H9 (cell line): ENCODE data around the gene ZNF8. TPM values are rescaled to one million over a fixed set of nuclear protein-coding genes. Genes with fewer than 3 reads are reported as not detected.

ENCODE experiments used
- DNase-seq: peaks from one replicate; pipeline ENCODE4 v3.0.0-alpha.2; 2017
- H2AFZ ChIP-seq: one replicate; pipeline ENCODE4 v1.6.1; 2013; ENCODE audit warnings: mild to moderate bottlenecking, low read length, control low read depth, moderate library complexity
- H2AK5ac ChIP-seq: 2 replicates; pipeline ENCODE4 v1.6.1; 2013; ENCODE audit warnings: low read length, control low read depth, mixed read lengths; ENCODE audit not compliant: insufficient read length
- H2BK120ac ChIP-seq: one replicate; pipeline ENCODE4 v1.6.1; 2013; ENCODE audit warnings: low read depth, mild to moderate bottlenecking, low read length, control low read depth, inconsistent platforms; ENCODE audit not compliant: poor library complexity, severe bottlenecking
- H2BK12ac ChIP-seq: 2 replicates; pipeline ENCODE4 v1.6.1; 2013; ENCODE audit warnings: low read length, control low read depth, mixed read lengths, low read depth; ENCODE audit not compliant: insufficient read length
- H2BK15ac ChIP-seq: 2 replicates; pipeline ENCODE4 v1.6.1; 2013; ENCODE audit warnings: low read depth, low read length, control low read depth
- H2BK20ac ChIP-seq: one replicate; pipeline ENCODE4 v1.6.1; 2013; ENCODE audit warnings: low read depth, mild to moderate bottlenecking, low read length, control low read depth, inconsistent platforms; ENCODE audit not compliant: poor library complexity, severe bottlenecking
- H2BK5ac ChIP-seq: 2 replicates; pipeline ENCODE4 v1.6.1; 2013; ENCODE audit warnings: low read length, control low read depth, mixed read lengths; ENCODE audit not compliant: insufficient read length
- H3K14ac ChIP-seq: 2 replicates; pipeline ENCODE4 v1.6.1; 2013; ENCODE audit warnings: low read length, control low read depth; ENCODE audit not compliant: insufficient read depth
- H3K18ac ChIP-seq: 2 replicates; pipeline ENCODE4 v1.6.1; 2013; ENCODE audit warnings: low read depth, mild to moderate bottlenecking, mixed read lengths, low read length, control low read depth; ENCODE audit not compliant: insufficient read length
- H3K23ac ChIP-seq: 2 replicates; pipeline ENCODE4 v1.6.1; 2013; ENCODE audit warnings: low read length, control low read depth, mixed read lengths, low read depth; ENCODE audit not compliant: insufficient read length
- H3K23me2 ChIP-seq: 2 replicates; pipeline ENCODE4 v1.6.1; 2013; ENCODE audit warnings: low read depth, mild to moderate bottlenecking, mixed read lengths, low read length, control low read depth; ENCODE audit not compliant: insufficient read length, poor library complexity, severe bottlenecking
- H3K27ac ChIP-seq: 2 replicates; pipeline ENCODE4 v1.5.1; 2013; ENCODE audit warnings: low read length, control low read depth, mixed read lengths, low read depth; ENCODE audit not compliant: insufficient read length
- H3K27me3 ChIP-seq: 2 replicates; pipeline ENCODE4 v1.6.1; 2013; ENCODE audit warnings: low read length, control low read depth, inconsistent platforms; ENCODE audit not compliant: insufficient read depth
- H3K4ac ChIP-seq: 2 replicates; pipeline ENCODE4 v1.6.1; 2013; ENCODE audit warnings: low read depth, mild to moderate bottlenecking, control low read depth, inconsistent platforms, low read length, moderate library complexity
- H3K4me1 ChIP-seq: 2 replicates; pipeline ENCODE4 v1.6.1; 2013; ENCODE audit warnings: low read length, control low read depth, inconsistent platforms; ENCODE audit not compliant: insufficient read depth
- H3K4me2 ChIP-seq: 2 replicates; pipeline ENCODE4 v1.6.1; 2013; ENCODE audit warnings: low read length, control low read depth, mixed read lengths; ENCODE audit not compliant: insufficient read length, insufficient read depth
- H3K56ac ChIP-seq: 2 replicates; pipeline ENCODE4 v1.6.1; 2013; ENCODE audit warnings: low read depth, mild to moderate bottlenecking, mixed read lengths, low read length, control low read depth; ENCODE audit not compliant: insufficient read length
- H3K79me1 ChIP-seq: 2 replicates; pipeline ENCODE4 v1.6.1; 2013; ENCODE audit warnings: low read depth, mild to moderate bottlenecking, moderate library complexity, low read length, control low read depth, inconsistent platforms; ENCODE audit not compliant: insufficient read depth, poor library complexity, severe bottlenecking
- H3K79me2 ChIP-seq: 2 replicates; pipeline ENCODE4 v1.6.1; 2013; ENCODE audit warnings: low read length, control low read depth, inconsistent platforms; ENCODE audit not compliant: insufficient read depth
- H3K9ac ChIP-seq: 2 replicates; pipeline ENCODE4 v1.6.1; 2013; ENCODE audit warnings: low read length, control low read depth, mixed read lengths; ENCODE audit not compliant: insufficient read length; ENCODE audit errors: extremely low read depth
- H3K9me3 ChIP-seq: one replicate; pipeline ENCODE4 v1.6.1; 2013; ENCODE audit warnings: low read depth, low read length, inconsistent platforms; ENCODE audit not compliant: control insufficient read depth
- H3T11ph ChIP-seq: one replicate; pipeline ENCODE4 v1.6.1; 2013; ENCODE audit warnings: mild to moderate bottlenecking, low read length, control low read depth, inconsistent platforms
- H4K20me1 ChIP-seq: one replicate; pipeline ENCODE4 v1.6.1; 2013; ENCODE audit not compliant: control insufficient read depth, insufficient read length, insufficient read depth
- H4K5ac ChIP-seq: 2 replicates; pipeline ENCODE4 v1.6.1; 2013; ENCODE audit warnings: low read depth, mild to moderate bottlenecking, mixed read lengths, low read length, control low read depth; ENCODE audit not compliant: insufficient read length
- H4K8ac ChIP-seq: replicated peaks from 2 replicates; pipeline ENCODE4 v1.6.1; 2013; ENCODE audit warnings: low read length, control low read depth, mixed read lengths, low read depth; ENCODE audit not compliant: insufficient read length
- H4K91ac ChIP-seq: 2 replicates; pipeline ENCODE4 v1.6.1; 2013; ENCODE audit warnings: low read depth, mild to moderate bottlenecking, moderate library complexity, mixed read lengths, low read length, control low read depth; ENCODE audit not compliant: insufficient read length
- H3K27ac Mint-ChIP-seq, 3 experiments: 2 replicates in 2 of 3; 3 replicates in 1 of 3; pipeline ENCODE4 v1.8.0; 2020 to 2021; ENCODE audit warnings: mixed read lengths in 3 of 3, mild to moderate bottlenecking in 1 of 3, moderate library complexity in 1 of 3
- H3K27me3 Mint-ChIP-seq: 2 replicates; pipeline ENCODE4 v1.8.0; 2021; ENCODE audit warnings: low read depth, mild to moderate bottlenecking, moderate library complexity, mixed read lengths
- H3K36me3 Mint-ChIP-seq, 3 experiments: 2 replicates in 2 of 3; 3 replicates in 1 of 3; pipeline ENCODE4 v1.8.0; 2020 to 2021; ENCODE audit warnings: low read depth in 3 of 3, mixed read lengths in 3 of 3; ENCODE audit not compliant: insufficient read depth in 1 of 3
- H3K4me1 Mint-ChIP-seq, 2 experiments: 2 replicates each; pipeline ENCODE4 v1.8.0; 2020; ENCODE audit warnings: mixed read lengths in 2 of 2
- H3K4me3 Mint-ChIP-seq, 2 experiments: 2 replicates in 1 of 2; 3 replicates in 1 of 2; pipeline ENCODE4 v1.8.0; 2020 to 2021; ENCODE audit warnings: mild to moderate bottlenecking in 2 of 2, mixed read lengths in 2 of 2, moderate library complexity in 1 of 2
- H3K9me3 Mint-ChIP-seq, 2 experiments: 2 replicates in 1 of 2; 3 replicates in 1 of 2; pipeline ENCODE4 v1.8.0; 2020; ENCODE audit warnings: mild to moderate bottlenecking in 2 of 2, mixed read lengths in 2 of 2, moderate library complexity in 1 of 2
- WGBS: extraction: QIAGEN DNeasy Blood & Tissue Kit; methylation state at CpG from one replicate; pipeline ENCODE4 v1.1.7; 2013; ENCODE audit warnings: missing lambda C conversion rate, low lambda C conversion rate, mixed read lengths; ENCODE audit not compliant: insufficient read length; ENCODE audit errors: extremely low coverage; 5-methylcytosine and 5-hydroxymethylcytosine counted together
- total RNA-seq: library from RNA; stranded (reverse); gene quantifications from 2 replicates; pipeline ENCODE4 v1.2.1, GENCODE V29; 2021
- TF ChIP-seq, protein P1 (sequence below): fragments of 200-600 bp; sonication (generic); conservative IDR thresholded peaks from 3 replicates; pipeline ENCODE4 v1.8.0; 2021; ENCODE audit warnings: antibody characterized with exemption, mild to moderate bottlenecking

The ZNF8 gene
- total RNA-seq, 1 experiment from 2014 or later = 17.3 TPM

DNA sequence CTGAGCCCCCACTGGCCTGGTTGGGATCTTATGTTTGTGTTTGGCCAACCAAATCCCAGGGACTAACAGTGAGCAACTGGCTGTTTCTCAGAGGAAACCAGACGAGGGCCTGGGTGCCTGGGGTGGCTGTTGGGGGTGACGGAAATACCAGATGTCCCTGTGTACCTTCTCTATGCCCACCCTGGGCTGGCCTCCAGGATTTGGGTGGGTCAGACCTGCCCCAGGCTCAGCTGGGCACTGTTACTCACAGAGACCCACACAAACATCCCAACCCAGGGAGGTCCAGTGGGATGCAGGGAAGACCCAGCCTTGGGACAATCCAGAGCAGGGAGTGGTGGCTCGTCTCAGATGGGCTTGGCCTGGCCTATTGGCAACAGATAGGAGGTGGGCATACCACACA lies 56.9 kb downstream of the ZNF8 start:
- no peak overlapping the region for H3K18ac ChIP-seq
- H3K23me2 ChIP-seq = no peaks in the 10 kb centered on the region
- H2BK12ac ChIP-seq = no peak overlapping the region
- no peak overlapping the region for H2BK5ac ChIP-seq
- no peak overlapping the region for H4K91ac ChIP-seq
- no peak overlapping the region for H4K5ac ChIP-seq
- H3K4me2 ChIP-seq = no peak overlapping the region
- no peak overlapping the region for H3K14ac ChIP-seq
- no peak overlapping the region for H3K27ac Mint-ChIP-seq
- H2BK15ac ChIP-seq = no peak overlapping the region
- no peak overlapping the region for H2AK5ac ChIP-seq
- DNase-seq = no peak
- no peak overlapping the region for H3K4me3 Mint-ChIP-seq
- H3K36me3 Mint-ChIP-seq = peaks cover 14 to 32% (median 24%) of the 10 kb centered on the region in 3 experiments; a peak in 6 of 7 replicates
- no peak overlapping the region for H2BK20ac ChIP-seq
- no peak overlapping the region for H4K8ac ChIP-seq
- H2AFZ ChIP-seq = no peak overlapping the region
- H3K79me1 ChIP-seq = no peaks in the 10 kb centered on the region
- H3T11ph ChIP-seq = no peak overlapping the region
- TF ChIP-seq, protein P1, sequence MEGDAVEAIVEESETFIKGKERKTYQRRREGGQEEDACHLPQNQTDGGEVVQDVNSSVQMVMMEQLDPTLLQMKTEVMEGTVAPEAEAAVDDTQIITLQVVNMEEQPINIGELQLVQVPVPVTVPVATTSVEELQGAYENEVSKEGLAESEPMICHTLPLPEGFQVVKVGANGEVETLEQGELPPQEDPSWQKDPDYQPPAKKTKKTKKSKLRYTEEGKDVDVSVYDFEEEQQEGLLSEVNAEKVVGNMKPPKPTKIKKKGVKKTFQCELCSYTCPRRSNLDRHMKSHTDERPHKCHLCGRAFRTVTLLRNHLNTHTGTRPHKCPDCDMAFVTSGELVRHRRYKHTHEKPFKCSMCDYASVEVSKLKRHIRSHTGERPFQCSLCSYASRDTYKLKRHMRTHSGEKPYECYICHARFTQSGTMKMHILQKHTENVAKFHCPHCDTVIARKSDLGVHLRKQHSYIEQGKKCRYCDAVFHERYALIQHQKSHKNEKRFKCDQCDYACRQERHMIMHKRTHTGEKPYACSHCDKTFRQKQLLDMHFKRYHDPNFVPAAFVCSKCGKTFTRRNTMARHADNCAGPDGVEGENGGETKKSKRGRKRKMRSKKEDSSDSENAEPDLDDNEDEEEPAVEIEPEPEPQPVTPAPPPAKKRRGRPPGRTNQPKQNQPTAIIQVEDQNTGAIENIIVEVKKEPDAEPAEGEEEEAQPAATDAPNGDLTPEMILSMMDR = no peak
- no peak overlapping the region for H3K23ac ChIP-seq
- no peak overlapping the region for H2BK120ac ChIP-seq
- no peak overlapping the region for H3K4ac ChIP-seq
- no peak overlapping the region for H3K56ac ChIP-seq
- no peak overlapping the region for H3K27ac ChIP-seq
- no peaks in the 10 kb centered on the region for H3K27me3 ChIP-seq
- H4K20me1 ChIP-seq = no peaks in the 10 kb centered on the region
- H3K9ac ChIP-seq = no peak overlapping the region
- no peaks in the 10 kb centered on the region for H3K4me1 ChIP-seq
- no peaks in the 10 kb centered on the region for H3K9me3 ChIP-seq
- no peaks in the 10 kb centered on the region for H3K4me1 Mint-ChIP-seq
- no peaks in the 10 kb centered on the region; a peak in 1 of 5 replicates for H3K9me3 Mint-ChIP-seq
- WGBS = no CpG with 5 or more reads among the region's 3 CpGs
- H3K27me3 Mint-ChIP-seq = no peaks in the 10 kb centered on the region
- no peaks in the 10 kb centered on the region for H3K79me2 ChIP-seq
